GM19452 (cell line): Measurements from ENCODE around the gene TRIM44.
"Not testable (repeated sequence)": the region's sequence is repeated elsewhere in the genome, so short reads cannot be mapped to it uniquely, and the experiment has no call there.

Experiments used
- ATAC-seq: cut with Tn5 transposase; IDR thresholded peaks from one replicate; pipeline ENCODE4 v1.9.1; 2021; ENCODE audit not compliant: unreplicated experiment

Gene TRIM44

DNA sequence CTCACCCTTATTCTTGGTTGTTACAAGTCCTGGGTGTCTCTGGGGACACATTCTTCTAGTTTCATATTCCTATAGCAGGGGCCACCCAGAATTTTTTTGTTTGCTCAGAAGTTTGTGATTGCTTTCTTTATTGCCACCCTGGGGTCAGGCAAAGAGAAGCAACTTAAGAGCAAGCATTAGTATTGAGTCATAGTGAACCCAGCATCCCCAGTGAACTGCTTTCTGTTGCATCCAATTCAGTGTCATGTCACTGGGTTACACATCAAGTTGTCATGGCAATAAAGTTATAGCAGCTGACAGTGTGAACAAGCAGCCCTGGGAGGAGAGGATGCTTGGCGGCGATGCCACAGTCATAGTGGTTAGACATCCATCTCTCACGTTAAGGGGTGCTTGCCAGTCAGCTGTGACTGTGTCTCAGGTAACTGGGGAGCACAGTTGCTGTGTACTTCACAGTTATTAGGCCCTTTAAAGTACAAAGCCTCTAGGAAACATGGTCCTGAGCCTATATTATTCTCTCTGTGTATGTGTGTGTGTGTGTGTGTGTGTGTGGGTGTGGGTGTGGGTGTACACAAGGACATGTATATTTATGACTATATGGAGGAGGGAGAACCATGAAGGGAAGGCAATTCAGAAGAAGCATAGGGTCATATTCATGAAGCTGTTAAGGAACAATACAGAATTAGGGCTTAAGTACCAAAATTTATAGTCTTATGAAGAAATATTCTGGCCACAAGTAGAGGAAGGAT lies 52.5 kb downstream of the TRIM44 start:
- ATAC-seq = peak; percentile 98

GRCh38 chr11:35715677-35716076 lies 53.1 kb downstream of the TRIM44 start:
- not testable (repeated sequence) for ATAC-seq

DNA sequence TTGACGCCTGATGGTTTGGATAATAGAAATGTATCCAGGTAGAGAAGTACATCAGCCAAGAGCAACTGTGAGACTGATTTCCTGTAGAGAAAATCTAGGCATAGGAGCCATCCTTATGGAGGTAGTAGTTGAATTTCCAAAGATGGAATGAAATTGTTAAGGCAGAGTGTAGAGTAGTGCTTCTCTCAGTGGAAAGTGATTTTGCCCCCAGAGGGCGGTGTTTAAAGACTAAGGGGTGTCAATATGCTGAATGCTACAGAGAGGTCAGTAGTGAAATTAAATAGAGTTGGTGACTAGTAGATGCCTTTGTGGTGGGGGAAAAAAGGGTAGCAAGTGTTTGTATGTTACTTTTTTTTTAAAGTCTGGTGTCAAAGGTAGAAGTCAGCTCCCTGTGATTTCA lies 54.5 kb downstream of the TRIM44 start:
- no peak for ATAC-seq

DNA sequence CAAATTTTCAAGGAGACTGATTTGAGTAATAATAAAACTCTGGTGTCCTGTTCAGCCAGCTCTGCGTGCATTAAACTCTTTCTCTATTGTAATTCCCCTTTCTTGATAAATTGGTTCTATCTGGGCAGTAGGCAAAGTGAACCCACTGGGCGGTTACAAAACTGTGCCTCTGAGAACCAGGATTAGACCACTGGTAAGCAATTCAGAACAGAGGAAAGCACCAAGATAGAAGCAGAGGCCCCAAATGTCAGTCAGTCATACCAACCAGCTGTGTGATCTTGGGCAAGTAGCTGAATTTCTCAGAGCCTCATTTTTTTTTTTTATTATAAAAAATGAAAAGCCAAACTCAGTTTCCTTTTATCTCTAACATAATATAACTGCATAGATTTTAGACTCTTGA lies 54.9 kb downstream of the TRIM44 start:
- no peak for ATAC-seq

- ATAC-seq = peak; percentile 37
These were observed 59.2 kb downstream of the TRIM44 start for GRCh38 chr11:35721651-35722282.

GRCh38 chr11:35722641-35723040 lies 60.1 kb downstream of the TRIM44 start:
- ATAC-seq = no peak

DNA sequence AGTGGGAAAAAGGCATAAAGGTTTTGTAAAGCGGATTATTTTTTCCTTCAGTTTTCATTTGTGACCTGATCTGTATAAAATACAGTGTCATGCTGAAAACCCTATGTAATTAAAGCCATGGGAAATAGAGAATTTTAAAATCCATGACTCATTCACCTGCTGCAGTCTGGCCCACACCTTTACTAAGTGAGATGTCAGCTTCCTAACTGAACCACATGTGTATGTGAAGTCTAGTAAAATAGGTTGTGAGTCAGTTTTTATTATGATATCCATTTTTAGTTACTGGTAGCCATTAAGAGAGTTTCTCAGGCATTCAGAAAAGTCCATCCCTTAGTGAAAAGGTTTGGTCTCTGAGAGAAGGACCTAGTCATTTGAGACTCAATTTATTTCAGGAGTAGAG lies 60.9 kb downstream of the TRIM44 start:
- peak; percentile 10 for ATAC-seq

GRCh38 chr11:35723913-35724312 lies 61.3 kb downstream of the TRIM44 start:
- ATAC-seq = peak; percentile 75

DNA sequence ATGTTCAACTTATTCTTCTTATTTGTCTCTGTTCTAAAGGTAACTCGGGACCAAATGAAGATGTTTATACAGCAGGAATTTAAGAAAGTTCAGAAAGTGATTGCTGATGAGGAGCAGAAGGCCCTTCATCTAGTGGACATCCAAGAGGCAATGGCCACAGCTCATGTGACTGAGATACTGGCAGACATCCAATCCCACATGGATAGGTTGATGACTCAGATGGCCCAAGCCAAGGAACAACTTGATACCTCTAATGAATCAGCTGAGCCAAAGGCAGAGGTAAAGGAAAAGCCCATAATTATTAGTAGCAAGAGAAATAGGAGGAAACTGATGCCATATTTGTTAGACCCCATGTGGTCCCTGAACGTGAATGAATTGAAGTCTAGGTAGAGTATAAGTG lies 63.3 kb downstream of the TRIM44 start:
- ATAC-seq = no peak

DNA sequence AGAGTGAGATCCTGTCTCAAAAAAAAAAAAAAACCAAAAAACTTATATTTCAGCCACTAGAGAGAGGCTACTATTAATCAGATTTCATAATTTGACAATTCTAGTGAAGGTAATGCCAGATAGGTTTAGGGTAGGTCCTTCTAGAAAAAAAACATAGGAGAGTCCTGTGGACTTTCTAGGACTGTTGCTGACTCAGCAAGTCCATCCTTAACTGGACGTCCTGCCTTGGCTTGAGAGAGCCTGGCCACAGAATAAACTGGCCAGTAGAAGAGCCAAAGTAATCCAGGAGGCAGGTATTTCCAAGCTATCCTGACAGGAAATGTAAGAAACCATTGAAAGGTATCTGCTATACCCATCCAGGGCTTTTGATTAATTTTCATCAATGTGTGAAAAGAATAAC lies 64.6 kb downstream of the TRIM44 start:
- ATAC-seq = no peak

- ATAC-seq = no peak
These were observed 67.7 kb downstream of the TRIM44 start for GRCh38 chr11:35730254-35730653.

DNA sequence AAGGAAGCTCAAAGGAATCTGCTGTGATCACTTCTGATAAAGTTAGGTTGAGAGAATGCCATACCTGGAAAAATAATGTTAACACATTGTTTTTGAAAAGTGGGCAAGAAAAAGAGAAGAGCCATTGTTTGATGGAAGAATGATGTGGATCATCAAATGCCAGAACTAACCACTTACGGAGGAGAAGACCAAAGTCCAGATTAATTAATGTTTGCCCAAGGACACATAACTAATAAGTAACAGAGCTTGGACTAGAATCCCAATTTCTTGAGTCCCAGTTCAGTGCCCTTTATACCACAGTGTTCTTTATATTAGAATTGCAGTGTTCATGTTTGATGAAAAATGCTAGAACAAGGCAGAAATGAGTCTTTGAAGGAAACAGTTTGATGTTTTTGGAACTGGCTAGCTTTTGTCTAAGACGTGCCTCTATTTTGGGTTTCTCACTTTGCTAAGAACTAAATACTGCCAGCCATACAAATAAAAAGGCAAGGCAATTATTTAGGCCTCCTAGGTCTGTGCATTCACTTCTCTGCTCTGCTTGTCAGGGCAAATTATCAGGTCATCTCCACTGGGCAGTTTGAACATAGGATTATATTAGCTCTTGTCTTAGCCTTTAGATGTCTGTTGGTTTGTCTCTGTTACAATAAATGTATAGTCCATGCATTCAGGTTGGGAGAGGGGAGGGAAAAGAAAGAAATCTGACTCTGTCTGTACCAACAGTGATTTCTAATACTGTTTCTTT lies 72.3 kb downstream of the TRIM44 start:
- ATAC-seq = no peak

- no peak for ATAC-seq
These were observed 72.8 kb downstream of the TRIM44 start for GRCh38 chr11:35735411-35735810.

DNA sequence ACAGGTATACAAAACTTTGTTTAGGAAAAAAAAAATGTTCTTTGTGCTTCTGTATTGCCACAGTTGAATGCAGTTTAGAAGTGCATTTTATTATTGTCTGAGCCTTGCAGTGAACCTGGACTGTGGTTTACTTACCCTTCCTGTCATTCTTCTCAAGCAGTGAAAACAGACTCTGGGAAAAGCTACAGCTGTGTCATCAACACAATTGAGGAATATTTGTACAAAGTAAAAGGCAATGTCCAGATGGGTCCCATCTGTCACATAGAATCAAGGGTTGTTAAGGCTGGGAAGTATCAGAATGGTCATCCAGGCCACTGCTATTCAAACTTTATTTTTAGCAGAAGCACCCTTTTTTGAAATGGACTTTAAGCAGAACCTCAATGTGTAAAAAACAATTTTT lies 73.3 kb downstream of the TRIM44 start:
- ATAC-seq = no peak

- no peak for ATAC-seq
These were observed 74.4 kb downstream of the TRIM44 start for GRCh38 chr11:35736952-35737351.

- ATAC-seq = no peak
These were observed 77.7 kb downstream of the TRIM44 start for GRCh38 chr11:35740061-35740799.

DNA sequence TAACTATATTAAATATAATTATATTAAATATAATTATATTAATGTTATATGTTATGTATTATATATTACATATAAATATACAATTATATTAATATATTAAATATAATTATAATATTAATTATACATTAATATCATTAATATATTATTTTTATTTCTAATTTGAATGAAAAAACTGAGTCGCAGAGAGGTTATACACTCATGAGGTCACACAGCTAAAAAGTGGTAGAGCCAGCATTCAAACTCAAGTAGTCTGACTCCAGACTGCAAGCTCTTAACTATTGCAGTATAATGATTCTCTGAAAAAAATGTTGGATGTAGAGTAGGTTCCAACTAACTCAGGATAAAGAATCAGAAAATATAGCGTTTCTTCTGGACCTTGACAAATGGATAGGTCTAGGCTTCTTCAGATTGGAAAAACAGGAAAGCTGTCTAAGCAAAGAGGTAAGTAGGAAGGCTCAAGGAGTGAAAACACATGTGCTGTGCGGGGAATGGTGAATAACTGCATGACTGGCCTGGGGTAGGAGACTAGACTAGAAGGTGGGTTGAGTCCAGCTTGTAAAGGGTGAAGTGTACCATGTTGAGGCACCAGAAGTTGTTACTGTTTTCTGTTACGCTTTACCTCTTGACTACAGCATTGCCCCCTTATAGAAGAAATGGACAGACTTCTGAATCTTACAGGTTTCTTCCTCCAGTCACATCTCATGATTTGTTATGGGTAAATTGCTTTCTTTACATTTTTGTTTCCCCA lies 80.3 kb downstream of the TRIM44 start:
- no peak for ATAC-seq

- no peak for ATAC-seq
These were observed 84.0 kb downstream of the TRIM44 start for GRCh38 chr11:35746356-35747153.

DNA sequence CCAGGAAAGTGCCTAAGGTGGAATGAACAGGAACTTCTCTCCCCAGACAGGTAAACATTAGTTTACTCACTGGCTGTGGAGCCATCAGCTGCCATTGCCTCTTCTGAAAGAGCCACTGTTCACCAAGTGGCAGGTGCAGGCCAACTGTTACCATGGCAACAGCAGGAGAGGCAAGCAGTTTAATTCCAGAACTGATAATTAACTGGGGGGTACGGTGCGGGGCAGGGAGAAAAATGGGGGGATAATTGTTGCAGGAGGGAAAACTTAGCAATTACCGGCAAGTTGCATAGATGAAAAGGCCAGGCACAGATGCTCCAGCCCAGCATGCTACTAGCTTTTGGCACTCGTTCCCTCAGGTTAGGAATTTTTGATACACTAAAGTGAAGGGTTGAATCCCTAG lies 85.1 kb downstream of the TRIM44 start:
- no peak for ATAC-seq

- ATAC-seq = no peak
These were observed 86.1 kb downstream of the TRIM44 start for GRCh38 chr11:35748644-35749043.
